Natural killer cell treated with Interleukin-12 subunit alpha and Interleukin-12 subunit beta and Interleukin-15 and Interleukin-18, amount 100 ng/mL, for 72 hours (primary cell): ENCODE data around the gene PAPOLB. TPM values are rescaled to one million over a fixed set of nuclear protein-coding genes. Genes with fewer than 3 reads are reported as not detected.

Source experiments
- ATAC-seq, 2 donors: fragments of 150-1000 bp; cut with Tn5 transposase in 1 of 2; sonication (Bioruptor Pico), chemical (Tn5 transposase) in 1 of 2; 2 replicates each; pipeline ENCODE4 v1.10.0; 2021
- DNase-seq: peaks from one replicate; pipeline ENCODE4 v3.0.0; 2022; ENCODE audit warnings: low spot score
- H3K27ac Mint-ChIP-seq, 2 donors: 1 replicate in 1 of 2; 2 replicates in 1 of 2; pipeline ENCODE4 v1.8.0; 2022; ENCODE audit warnings: mixed read lengths in 2 of 2, mild to moderate bottlenecking in 1 of 2, moderate library complexity in 1 of 2
- H3K27me3 Mint-ChIP-seq, 2 donors: 1 replicate in 1 of 2; 2 replicates in 1 of 2; pipeline ENCODE4 v1.8.0; 2022; ENCODE audit warnings: mixed read lengths in 2 of 2
- H3K36me3 Mint-ChIP-seq: one replicate; pipeline ENCODE4 v1.8.0; 2022; ENCODE audit warnings: mixed read lengths
- H3K4me1 Mint-ChIP-seq, 2 donors: 1 replicate in 1 of 2; 2 replicates in 1 of 2; pipeline ENCODE4 v1.8.0; 2022; ENCODE audit warnings: low read depth in 2 of 2, mixed read lengths in 2 of 2, mild to moderate bottlenecking in 1 of 2
- H3K4me3 Mint-ChIP-seq: one replicate; pipeline ENCODE4 v1.8.0; 2022; ENCODE audit warnings: mixed read lengths
- H3K9me3 Mint-ChIP-seq: 2 replicates; pipeline ENCODE4 v1.8.0; 2022; ENCODE audit warnings: mixed read lengths
- total RNA-seq, 2 donors: library from RNA; stranded (reverse); gene quantifications; one replicate each; pipeline ENCODE4 v1.2.3, GENCODE V29; 2022

Gene PAPOLB
- total RNA-seq, 2 donors from 2014 or later, result 0.10 TPM; not detected in 1

GRCh38 chr7:4842319-4843064 lies 19.3 kb downstream of the PAPOLB start:
- ATAC-seq (no peak), DNase-seq (no peak)
- H3K4me3 Mint-ChIP-seq, result no peak overlapping the region
- no peak overlapping the region for H3K27ac Mint-ChIP-seq
- H3K9me3 Mint-ChIP-seq, result no peaks in the 10 kb centered on the region
- H3K4me1 Mint-ChIP-seq, result no peaks in the 10 kb centered on the region
- peaks cover 8 to 17% of the 10 kb centered on the region in 2 donors for H3K27me3 Mint-ChIP-seq
- no peaks in the 10 kb centered on the region for H3K36me3 Mint-ChIP-seq

GRCh38 chr7:4841836-4842235 lies 20.0 kb downstream of the PAPOLB start:
- DNase-seq, result no peak
- H3K27me3 Mint-ChIP-seq, result peaks cover 2 to 13% of the 10 kb centered on the region in 2 donors
- no peak for ATAC-seq
- H3K36me3 Mint-ChIP-seq, result no peaks in the 10 kb centered on the region
- no peaks in the 10 kb centered on the region for H3K9me3 Mint-ChIP-seq
- H3K4me3 Mint-ChIP-seq, result no peak overlapping the region
- no peak overlapping the region for H3K27ac Mint-ChIP-seq
- peaks cover 0 to 2% of the 10 kb centered on the region in 2 donors for H3K4me1 Mint-ChIP-seq

DNA sequence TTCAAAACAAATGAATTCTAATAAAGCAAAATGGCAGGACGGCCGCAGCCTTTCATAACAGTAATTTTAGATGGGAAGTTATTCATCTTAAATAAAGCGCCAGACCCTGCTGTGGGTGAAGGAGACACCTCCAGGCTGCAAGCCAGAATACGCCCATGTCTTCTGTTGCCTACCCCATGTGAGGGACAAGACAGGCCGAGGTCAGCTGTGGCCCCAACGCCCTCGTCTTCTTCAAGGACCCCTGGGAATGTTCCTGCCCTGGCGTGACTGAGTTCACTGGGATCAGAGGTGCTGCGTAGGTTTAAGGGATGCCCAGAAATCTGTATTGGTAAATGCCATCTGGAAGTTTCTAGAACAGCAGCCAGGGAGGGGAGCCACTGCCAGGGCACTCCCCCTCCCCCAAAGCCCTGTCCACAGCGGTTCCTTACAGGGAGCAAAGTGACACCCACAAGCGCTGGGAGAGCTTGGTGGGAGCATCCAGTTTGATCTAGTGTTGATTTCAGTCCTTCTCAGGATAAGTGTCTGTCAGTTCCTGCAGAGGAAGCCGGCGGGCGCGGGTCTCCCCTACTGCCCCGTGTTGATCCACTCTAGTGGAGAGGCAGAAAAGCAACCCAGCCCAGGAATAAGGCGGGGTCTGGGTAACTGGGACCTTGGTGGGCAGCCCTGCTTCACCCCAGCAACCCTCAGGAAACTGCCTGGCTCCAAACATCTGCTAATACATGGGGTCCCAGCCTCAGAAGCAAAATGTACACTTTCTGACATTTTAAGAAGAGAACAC lies 20.6 kb downstream of the PAPOLB start:
- peaks cover 0 to 3% of the 10 kb centered on the region in 2 donors for H3K4me1 Mint-ChIP-seq
- H3K27me3 Mint-ChIP-seq, result peaks cover 2 to 13% of the 10 kb centered on the region in 2 donors
- ATAC-seq (no peak), DNase-seq (no peak)
- H3K27ac Mint-ChIP-seq, result no peak overlapping the region
- no peak overlapping the region for H3K4me3 Mint-ChIP-seq
- H3K9me3 Mint-ChIP-seq, result no peaks in the 10 kb centered on the region
- H3K36me3 Mint-ChIP-seq, result no peaks in the 10 kb centered on the region

- H3K27ac Mint-ChIP-seq, result no peak overlapping the region
- no peaks in the 10 kb centered on the region for H3K36me3 Mint-ChIP-seq
- H3K4me3 Mint-ChIP-seq, result no peak overlapping the region
- H3K27me3 Mint-ChIP-seq, result peaks cover 2 to 7% of the 10 kb centered on the region in 2 donors
- no peaks in the 10 kb centered on the region for H3K9me3 Mint-ChIP-seq
- ATAC-seq (no peak), DNase-seq (no peak)
- H3K4me1 Mint-ChIP-seq, result peaks cover 0 to 3% of the 10 kb centered on the region in 2 donors
Measured at GRCh38 chr7:4840079-4840501, 21.7 kb downstream of the PAPOLB start.

- Mint-ChIP-seq H3K9me3 (no peaks in the 10 kb centered on the region), H3K27ac (no peak overlapping the region), H3K36me3 (no peaks in the 10 kb centered on the region), H3K27me3 (no peaks in the 10 kb centered on the region), H3K4me1 (peaks cover 0 to 3% of the 10 kb centered on the region in 2 donors), H3K4me3 (no peak overlapping the region)
- ATAC-seq (peak in 1 of 2 donors; percentile 30), DNase-seq (no peak)
Measured at GRCh38 chr7:4838626-4839334, 23.1 kb downstream of the PAPOLB start.

GRCh38 chr7:4837803-4838625 lies 23.8 kb downstream of the PAPOLB start:
- Mint-ChIP-seq H3K9me3 (no peaks in the 10 kb centered on the region), H3K36me3 (no peaks in the 10 kb centered on the region), H3K27ac (no peak overlapping the region), H3K4me3 (no peak overlapping the region), H3K27me3 (no peaks in the 10 kb centered on the region), H3K4me1 (peaks cover 0 to 3% of the 10 kb centered on the region in 2 donors)
- no peak for DNase-seq
- no peak for ATAC-seq

DNA sequence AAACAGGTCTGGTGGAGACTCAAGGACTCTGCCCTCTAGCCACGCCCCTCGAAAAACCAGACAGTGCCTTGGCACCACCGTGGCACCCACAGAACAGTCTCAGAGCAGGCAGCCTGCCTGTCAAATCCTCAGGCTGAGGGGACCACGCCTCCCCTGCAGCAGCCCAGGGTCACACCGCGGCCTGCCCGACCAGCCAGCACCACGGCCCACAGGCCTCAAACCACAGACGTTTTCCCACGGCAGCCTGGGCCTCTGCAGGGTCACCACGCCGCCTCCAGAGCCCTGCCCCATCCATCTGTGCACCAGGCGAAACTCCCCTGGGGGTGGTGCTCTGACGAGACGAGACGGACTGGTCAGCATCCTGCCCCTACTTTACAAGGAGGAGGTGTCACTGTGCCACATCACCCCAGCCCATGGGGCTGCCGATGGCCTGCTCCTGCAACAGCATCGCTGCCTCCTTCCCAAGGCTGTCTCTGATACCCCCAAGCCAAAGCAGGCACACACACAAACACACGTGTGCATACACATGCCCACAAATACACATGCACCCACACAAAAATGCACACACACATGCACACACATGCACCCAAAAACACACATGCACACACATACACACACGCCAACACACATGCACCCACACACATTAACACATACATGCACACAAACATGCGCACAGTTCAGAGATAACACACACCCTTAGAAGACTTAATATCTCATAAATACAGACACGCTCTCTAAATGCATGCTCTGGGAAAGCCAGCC lies 24.6 kb downstream of the PAPOLB start:
- no peak for DNase-seq
- H3K27ac Mint-ChIP-seq, result no peak overlapping the region
- H3K9me3 Mint-ChIP-seq, result no peaks in the 10 kb centered on the region
- H3K36me3 Mint-ChIP-seq, result no peaks in the 10 kb centered on the region
- ATAC-seq, result peak; percentile 9 to 38
- no peak overlapping the region for H3K4me3 Mint-ChIP-seq
- peaks cover 0 to 3% of the 10 kb centered on the region in 2 donors for H3K4me1 Mint-ChIP-seq
- H3K27me3 Mint-ChIP-seq, result no peaks in the 10 kb centered on the region

DNA sequence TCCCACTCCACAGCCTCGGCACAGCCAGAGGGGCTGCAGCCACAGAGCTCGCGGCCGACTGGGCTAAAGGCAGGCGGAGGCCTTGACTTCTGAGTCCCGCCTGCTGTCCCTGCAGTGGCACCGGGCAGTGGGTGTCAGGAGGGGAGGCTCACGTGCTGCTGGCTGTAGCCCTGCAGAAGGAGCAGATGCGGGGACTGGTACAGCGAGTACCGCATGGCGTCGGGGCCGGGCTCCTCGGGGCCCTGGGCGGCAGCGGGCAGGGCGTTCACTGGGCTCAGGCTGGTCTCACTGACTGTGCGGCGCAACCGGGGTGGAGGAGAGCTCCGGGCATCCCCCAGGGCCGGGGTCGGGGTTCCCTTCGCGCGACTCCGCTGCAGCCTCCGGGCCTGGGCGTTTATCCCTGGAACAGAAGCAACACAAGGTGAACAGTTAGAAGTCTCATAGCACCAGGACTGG lies 25.6 kb downstream of the PAPOLB start:
- no peak overlapping the region for H3K4me3 Mint-ChIP-seq
- no peaks in the 10 kb centered on the region for H3K36me3 Mint-ChIP-seq
- DNase-seq (no peak), ATAC-seq (no peak)
- H3K27ac Mint-ChIP-seq, result no peak overlapping the region
- H3K4me1 Mint-ChIP-seq, result peaks cover 0 to 3% of the 10 kb centered on the region in 2 donors
- H3K9me3 Mint-ChIP-seq, result no peaks in the 10 kb centered on the region
- no peaks in the 10 kb centered on the region for H3K27me3 Mint-ChIP-seq

DNA sequence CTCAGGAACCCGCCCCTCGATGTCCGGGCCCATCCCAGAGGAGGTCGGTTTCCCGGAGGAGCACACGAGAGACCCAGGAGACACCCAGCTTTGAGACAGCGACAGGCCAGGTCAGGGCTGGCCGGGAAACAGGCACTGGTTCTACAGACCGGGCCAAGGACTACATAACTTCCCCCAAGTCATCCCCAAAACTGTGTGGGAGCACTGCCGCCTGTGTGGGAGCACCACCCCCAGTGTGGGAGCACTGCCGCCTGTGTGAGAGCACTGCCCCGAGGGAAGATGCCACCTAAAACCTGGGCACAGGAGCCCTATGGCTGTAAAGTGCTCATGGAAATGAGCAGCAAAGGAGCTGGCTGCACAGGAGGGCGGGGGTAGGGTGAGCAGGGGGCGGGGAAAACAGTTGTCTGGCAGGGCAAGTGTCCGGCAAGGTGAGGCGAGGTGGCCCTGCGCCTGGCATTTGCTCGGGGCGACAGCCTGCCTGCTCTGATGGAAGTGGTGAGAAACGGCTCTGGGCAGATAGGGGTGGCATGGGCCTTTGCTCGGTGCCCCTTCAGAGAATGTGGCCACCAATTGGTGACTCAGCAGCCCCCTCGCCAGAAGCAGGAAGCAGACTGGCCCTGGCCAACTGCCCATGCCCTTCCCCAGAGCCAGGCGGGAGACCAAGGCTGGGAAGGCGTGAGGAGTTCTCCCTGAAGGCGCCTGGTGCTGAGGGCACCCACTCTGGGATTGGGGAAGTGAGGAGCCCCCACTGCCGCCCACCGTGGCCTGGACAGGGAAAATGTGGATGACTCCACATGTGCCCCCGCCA lies 26.2 kb downstream of the PAPOLB start:
- no peak overlapping the region for H3K4me3 Mint-ChIP-seq
- H3K27me3 Mint-ChIP-seq, result no peaks in the 10 kb centered on the region
- peaks cover 0 to 3% of the 10 kb centered on the region in 2 donors for H3K4me1 Mint-ChIP-seq
- no peaks in the 10 kb centered on the region for H3K36me3 Mint-ChIP-seq
- ATAC-seq, result no peak
- DNase-seq, result no peak
- H3K9me3 Mint-ChIP-seq, result no peaks in the 10 kb centered on the region
- H3K27ac Mint-ChIP-seq, result no peak overlapping the region

DNA sequence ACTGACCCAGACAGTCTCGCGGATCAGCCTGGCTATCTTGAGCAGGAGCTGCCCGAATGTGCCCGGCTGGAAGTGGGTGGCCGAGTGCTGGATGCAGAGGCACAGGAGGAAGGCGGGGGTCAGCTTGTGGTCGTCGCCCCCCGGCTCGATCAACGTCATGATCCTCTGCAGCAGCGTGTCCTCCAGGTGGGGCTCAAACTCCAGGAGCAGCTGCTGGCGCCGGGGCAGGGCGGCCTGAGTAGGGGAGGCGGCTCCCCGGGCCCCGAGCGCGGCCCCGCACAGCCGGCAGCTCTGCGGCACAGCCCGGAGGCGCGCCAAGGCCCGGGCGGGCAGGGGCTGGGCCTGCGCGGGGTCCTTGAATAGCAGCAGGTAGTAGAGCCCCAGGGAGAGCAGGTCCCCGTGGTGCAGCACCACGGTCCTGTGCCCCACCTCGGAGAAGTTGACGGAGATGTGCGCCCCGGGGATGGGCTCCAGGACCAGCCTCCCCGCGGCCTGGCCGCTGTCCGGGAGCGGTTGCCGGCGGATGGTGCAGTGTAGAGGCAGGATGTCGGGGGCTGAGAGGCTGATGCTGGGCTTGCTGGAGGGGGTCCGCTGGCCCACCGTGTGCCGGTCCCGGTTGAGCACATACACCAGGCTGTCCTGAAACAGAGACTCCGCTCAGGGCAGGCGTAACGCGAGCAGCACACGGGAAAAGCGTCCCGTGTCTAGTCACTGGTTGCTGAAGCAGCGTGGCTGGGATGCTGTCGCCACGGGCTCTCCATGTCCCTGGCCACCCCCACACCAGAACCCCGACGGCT lies 27.0 kb downstream of the PAPOLB start:
- Mint-ChIP-seq H3K9me3 (no peaks in the 10 kb centered on the region), H3K4me1 (peaks cover 6 to 8% of the 10 kb centered on the region in 2 donors), H3K27me3 (no peaks in the 10 kb centered on the region), H3K27ac (no peak overlapping the region), H3K36me3 (no peaks in the 10 kb centered on the region), H3K4me3 (no peak overlapping the region)
- ATAC-seq (no peak), DNase-seq (no peak)

- DNase-seq, result no peak
- Mint-ChIP-seq H3K27me3 (no peaks in the 10 kb centered on the region), H3K9me3 (no peaks in the 10 kb centered on the region), H3K4me1 (peaks cover 6 to 8% of the 10 kb centered on the region in 2 donors), H3K27ac (no peak overlapping the region), H3K4me3 (no peak overlapping the region), H3K36me3 (no peaks in the 10 kb centered on the region)
- ATAC-seq, result no peak
Measured at GRCh38 chr7:4833691-4834600, 27.9 kb downstream of the PAPOLB start.
